HEK293 (cell line): ENCODE results near the gene RSRC2.

ENCODE experiments used
- CTCF ChIA-PET: fragments of 350-600 bp; formaldehyde crosslinking; extraction: SDS; loops from one replicate; lab custom pipeline; 2021; ENCODE audit warnings: antibody characterized with exemption; lab: Yijun Ruan, JAX
- POLR2A ChIA-PET: fragments of 300-600 bp; formaldehyde crosslinking; extraction: SDS; loops from one replicate; lab custom pipeline; 2020; ENCODE audit warnings: antibody characterized with exemption, inconsistent platforms; lab: Yijun Ruan, JAX
- H3K27ac ChIP-seq: fragments of 200-500 bp; sonication (Bioruptor generic); 2 replicates; pipeline ENCODE4 v1.5.1; 2014; ENCODE audit warnings: low read depth, low read length, control low read depth, inconsistent platforms; ENCODE audit errors: extremely low read depth
- H3K36me3 ChIP-seq, 2 experiments: fragments of 200-500 bp in 1 of 2; sonication (Bioruptor generic) in 1 of 2; 1 replicate in 1 of 2; 2 replicates in 1 of 2; pipeline ENCODE4 v1.5.1; 2014 to 2017; ENCODE audit warnings: inconsistent platforms in 2 of 2, low read length in 2 of 2; ENCODE audit not compliant: control insufficient read depth in 2 of 2, insufficient read depth in 1 of 2
- H3K4me1 ChIP-seq: fragments of 200-500 bp; sonication (Bioruptor generic); 2 replicates; pipeline ENCODE4 v1.5.1; 2014; ENCODE audit warnings: mild to moderate bottlenecking, low read length, inconsistent platforms; ENCODE audit not compliant: control insufficient read depth, insufficient read depth
- H3K4me3 ChIP-seq: 2 replicates; pipeline ENCODE4 v1.5.1; 2011; ENCODE audit warnings: low read depth, mild to moderate bottlenecking, control low read depth, low read length, moderate library complexity
- H3K9me3 ChIP-seq: fragments of 200-500 bp; sonication (Bioruptor generic); 2 replicates; pipeline ENCODE4 v1.5.1; 2014; ENCODE audit warnings: low read depth, low read length, inconsistent platforms; ENCODE audit not compliant: control insufficient read depth, insufficient read depth
- HOXA7 ChIP-seq: sonication (generic); formaldehyde crosslinking; IDR thresholded peaks from 2 replicates; pipeline ENCODE4 v1.8.1; 2022; ENCODE audit warnings: missing genetic modification reagents, borderline replicate concordance
- SCRT1 ChIP-seq: fragments of 450-650 bp; formaldehyde crosslinking; IDR thresholded peaks from 2 replicates; pipeline ENCODE4 v1.5.1; 2016; ENCODE audit warnings: missing biosample characterization, missing genetic modification characterization, borderline replicate concordance
- YY1 ChIP-seq: fragments of 450-650 bp; formaldehyde crosslinking; IDR thresholded peaks from 2 replicates; pipeline ENCODE4 v1.5.1; 2018; ENCODE audit warnings: missing biosample characterization, missing genetic modification characterization
- ZEB2 ChIP-seq: fragments of 450-650 bp; formaldehyde crosslinking; IDR thresholded peaks from 2 replicates; pipeline ENCODE4 v1.5.1; 2016; ENCODE audit warnings: missing biosample characterization, missing genetic modification characterization
- ZFP41 ChIP-seq: fragments of 450-650 bp; formaldehyde crosslinking; IDR thresholded peaks from 2 replicates; pipeline ENCODE4 v1.5.1; 2016; ENCODE audit warnings: missing biosample characterization, missing genetic modification characterization, borderline replicate concordance
- ZNF155 ChIP-seq: fragments of 450-650 bp; formaldehyde crosslinking; IDR thresholded peaks from 2 replicates; pipeline ENCODE4 v1.5.1; 2016; ENCODE audit warnings: missing biosample characterization, missing genetic modification characterization
- ZNF16 ChIP-seq: fragments of 450-650 bp; formaldehyde crosslinking; IDR thresholded peaks from 2 replicates; pipeline ENCODE4 v1.5.1; 2016; ENCODE audit warnings: low read depth, missing biosample characterization, missing genetic modification characterization
- ZNF202 ChIP-seq: fragments of 450-650 bp; formaldehyde crosslinking; IDR thresholded peaks from 2 replicates; pipeline ENCODE4 v1.5.1; 2016; ENCODE audit warnings: missing biosample characterization, missing genetic modification characterization, borderline replicate concordance
- ZNF501 ChIP-seq: fragments of 450-650 bp; formaldehyde crosslinking; IDR thresholded peaks from 2 replicates; pipeline ENCODE4 v1.5.1; 2016; ENCODE audit warnings: missing biosample characterization, missing genetic modification characterization
- ZNF654 ChIP-seq: fragments of 450-650 bp; formaldehyde crosslinking; IDR thresholded peaks from 2 replicates; pipeline ENCODE4 v1.5.1; 2016; ENCODE audit warnings: low read depth, missing biosample characterization, missing genetic modification characterization
- ZNF791 ChIP-seq: fragments of 450-650 bp; formaldehyde crosslinking; IDR thresholded peaks from 2 replicates; pipeline ENCODE4 v1.5.1; 2016; ENCODE audit warnings: missing biosample characterization, missing genetic modification characterization
- ZNF830 ChIP-seq: fragments of 450-650 bp; IDR thresholded peaks from 2 replicates; pipeline ENCODE4 v1.5.0; 2018; ENCODE audit warnings: missing biosample characterization, missing genetic modification characterization, low read depth, mild to moderate bottlenecking, moderate library complexity
- TF ChIP-seq, protein P1 (sequence below): fragments of 450-650 bp; formaldehyde crosslinking; IDR thresholded peaks from 2 replicates; pipeline ENCODE4 v1.5.1; 2016; ENCODE audit warnings: missing biosample characterization, missing genetic modification characterization, low read depth
- TF ChIP-seq, protein P2 (sequence below): fragments of 450-650 bp; formaldehyde crosslinking; IDR thresholded peaks from 2 replicates; pipeline ENCODE4 v1.5.1; 2016; ENCODE audit warnings: missing biosample characterization, missing genetic modification characterization
- TF ChIP-seq, protein P3 (sequence below): fragments of 450-650 bp; formaldehyde crosslinking; IDR thresholded peaks from 2 replicates; pipeline ENCODE4 v1.5.1; 2016; ENCODE audit warnings: missing biosample characterization, missing genetic modification characterization
- TF ChIP-seq, protein P4 (sequence below): fragments of 450-650 bp; formaldehyde crosslinking; IDR thresholded peaks from 2 replicates; pipeline ENCODE4 v1.5.1; 2016; ENCODE audit warnings: missing biosample characterization, missing genetic modification characterization
- TF ChIP-seq, protein P5 (sequence below): fragments of 450-650 bp; formaldehyde crosslinking; IDR thresholded peaks from 2 replicates; pipeline ENCODE4 v1.5.1; 2016; ENCODE audit warnings: missing biosample characterization, missing genetic modification characterization

The RSRC2 gene

DNA sequence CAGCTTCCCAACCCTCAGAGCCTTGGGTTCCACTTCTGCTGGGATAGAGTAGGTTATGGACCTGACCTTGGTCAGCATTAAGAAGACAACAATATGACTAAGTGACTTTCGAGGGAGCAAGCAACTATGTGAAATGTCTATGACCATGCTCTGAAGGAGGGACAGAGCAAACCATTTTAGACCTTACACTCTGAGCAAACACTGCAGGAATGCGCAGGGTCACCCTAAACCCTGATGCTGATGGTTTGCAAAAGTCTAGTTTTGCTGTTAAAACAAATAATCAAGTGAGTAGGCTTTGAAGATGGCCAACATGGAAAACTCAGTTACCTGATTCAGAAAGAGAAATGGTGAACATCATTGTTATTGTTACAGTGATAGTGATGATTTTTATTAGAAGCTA, 34.7 kb downstream of the RSRC2 start (continued):
- TF ChIP-seq, protein P1, sequence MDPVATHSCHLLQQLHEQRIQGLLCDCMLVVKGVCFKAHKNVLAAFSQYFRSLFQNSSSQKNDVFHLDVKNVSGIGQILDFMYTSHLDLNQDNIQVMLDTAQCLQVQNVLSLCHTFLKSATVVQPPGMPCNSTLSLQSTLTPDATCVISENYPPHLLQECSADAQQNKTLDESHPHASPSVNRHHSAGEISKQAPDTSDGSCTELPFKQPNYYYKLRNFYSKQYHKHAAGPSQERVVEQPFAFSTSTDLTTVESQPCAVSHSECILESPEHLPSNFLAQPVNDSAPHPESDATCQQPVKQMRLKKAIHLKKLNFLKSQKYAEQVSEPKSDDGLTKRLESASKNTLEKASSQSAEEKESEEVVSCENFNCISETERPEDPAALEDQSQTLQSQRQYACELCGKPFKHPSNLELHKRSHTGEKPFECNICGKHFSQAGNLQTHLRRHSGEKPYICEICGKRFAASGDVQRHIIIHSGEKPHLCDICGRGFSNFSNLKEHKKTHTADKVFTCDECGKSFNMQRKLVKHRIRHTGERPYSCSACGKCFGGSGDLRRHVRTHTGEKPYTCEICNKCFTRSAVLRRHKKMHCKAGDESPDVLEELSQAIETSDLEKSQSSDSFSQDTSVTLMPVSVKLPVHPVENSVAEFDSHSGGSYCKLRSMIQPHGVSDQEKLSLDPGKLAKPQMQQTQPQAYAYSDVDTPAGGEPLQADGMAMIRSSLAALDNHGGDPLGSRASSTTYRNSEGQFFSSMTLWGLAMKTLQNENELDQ (tag by site-specific recombination) = no peak
- TF ChIP-seq ZNF830 (no peak), ZNF202 (no peak), SCRT1 (no peak), ZNF155 (tag by site-specific recombination) (no peak), ZNF654 (no peak)

DNA sequence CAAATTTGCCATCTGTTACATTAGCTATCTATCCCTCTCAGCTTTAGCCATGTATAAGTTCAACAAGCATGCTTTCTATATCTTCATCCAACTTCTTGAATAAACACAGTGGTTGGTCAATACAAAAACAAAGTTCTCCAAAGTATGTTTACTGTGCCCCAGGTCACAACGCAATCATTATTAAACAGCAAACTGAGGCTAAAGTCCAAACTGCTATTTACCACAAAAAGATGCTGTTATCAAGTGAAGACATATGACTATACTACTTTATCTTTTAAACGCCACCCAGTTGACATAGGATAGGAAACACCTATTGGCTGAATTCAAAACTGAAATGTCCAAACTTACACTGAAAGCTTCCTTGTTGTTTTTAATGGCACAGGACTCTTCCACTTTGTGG, 37.7 kb downstream of the RSRC2 start:
- H3K4me3 ChIP-seq = no peak overlapping the region
- H3K4me1 ChIP-seq = no peaks in the 10 kb centered on the region
- no peak overlapping the region for H3K27ac ChIP-seq
- H3K9me3 ChIP-seq = no peaks in the 10 kb centered on the region
- no peak for TF ChIP-seq YY1 (tag by site-specific recombination)
- TF ChIP-seq ZNF501 (tag by site-specific recombination) = no peak
- TF ChIP-seq, protein P2, sequence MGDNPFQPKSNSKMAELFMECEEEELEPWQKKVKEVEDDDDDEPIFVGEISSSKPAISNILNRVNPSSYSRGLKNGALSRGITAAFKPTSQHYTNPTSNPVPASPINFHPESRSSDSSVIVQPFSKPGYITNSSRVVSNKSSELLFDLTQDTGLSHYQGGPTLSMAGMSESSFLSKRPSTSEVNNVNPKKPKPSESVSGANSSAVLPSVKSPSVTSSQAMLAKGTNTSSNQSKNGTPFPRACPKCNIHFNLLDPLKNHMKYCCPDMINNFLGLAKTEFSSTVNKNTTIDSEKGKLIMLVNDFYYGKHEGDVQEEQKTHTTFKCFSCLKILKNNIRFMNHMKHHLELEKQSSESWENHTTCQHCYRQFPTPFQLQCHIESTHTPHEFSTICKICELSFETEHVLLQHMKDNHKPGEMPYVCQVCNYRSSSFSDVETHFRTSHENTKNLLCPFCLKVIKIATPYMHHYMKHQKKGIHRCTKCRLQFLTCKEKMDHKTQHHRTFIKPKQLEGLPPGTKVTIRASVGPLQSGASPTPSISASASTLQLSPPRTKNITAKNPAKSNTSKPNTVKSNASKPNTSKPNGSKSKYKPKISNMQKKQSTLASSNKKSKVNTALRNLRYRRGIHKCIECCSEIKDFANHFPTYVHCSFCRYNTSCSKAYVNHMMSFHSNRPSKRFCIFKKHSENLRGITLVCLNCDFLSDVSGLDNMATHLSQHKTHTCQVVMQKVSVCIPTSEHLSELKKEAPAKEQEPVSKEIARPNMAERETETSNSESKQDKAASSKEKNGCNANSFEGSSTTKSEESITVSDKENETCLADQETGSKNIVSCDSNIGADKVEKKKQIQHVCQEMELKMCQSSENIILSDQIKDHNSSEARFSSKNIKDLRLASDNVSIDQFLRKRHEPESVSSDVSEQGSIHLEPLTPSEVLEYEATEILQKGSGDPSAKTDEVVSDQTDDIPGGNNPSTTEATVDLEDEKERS (tag by site-specific recombination) = no peak
- TF ChIP-seq ZEB2 = no peak
- no peak for TF ChIP-seq ZNF16
- TF ChIP-seq, protein P3, sequence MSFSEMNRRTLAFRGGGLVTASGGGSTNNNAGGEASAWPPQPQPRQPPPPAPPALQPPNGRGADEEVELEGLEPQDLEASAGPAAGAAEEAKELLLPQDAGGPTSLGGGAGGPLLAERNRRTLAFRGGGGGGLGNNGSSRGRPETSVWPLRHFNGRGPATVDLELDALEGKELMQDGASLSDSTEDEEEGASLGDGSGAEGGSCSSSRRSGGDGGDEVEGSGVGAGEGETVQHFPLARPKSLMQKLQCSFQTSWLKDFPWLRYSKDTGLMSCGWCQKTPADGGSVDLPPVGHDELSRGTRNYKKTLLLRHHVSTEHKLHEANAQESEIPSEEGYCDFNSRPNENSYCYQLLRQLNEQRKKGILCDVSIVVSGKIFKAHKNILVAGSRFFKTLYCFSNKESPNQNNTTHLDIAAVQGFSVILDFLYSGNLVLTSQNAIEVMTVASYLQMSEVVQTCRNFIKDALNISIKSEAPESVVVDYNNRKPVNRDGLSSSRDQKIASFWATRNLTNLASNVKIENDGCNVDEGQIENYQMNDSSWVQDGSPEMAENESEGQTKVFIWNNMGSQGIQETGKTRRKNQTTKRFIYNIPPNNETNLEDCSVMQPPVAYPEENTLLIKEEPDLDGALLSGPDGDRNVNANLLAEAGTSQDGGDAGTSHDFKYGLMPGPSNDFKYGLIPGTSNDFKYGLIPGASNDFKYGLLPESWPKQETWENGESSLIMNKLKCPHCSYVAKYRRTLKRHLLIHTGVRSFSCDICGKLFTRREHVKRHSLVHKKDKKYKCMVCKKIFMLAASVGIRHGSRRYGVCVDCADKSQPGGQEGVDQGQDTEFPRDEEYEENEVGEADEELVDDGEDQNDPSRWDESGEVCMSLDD (tag by site-specific recombination) = no peak
- TF ChIP-seq, protein P4, sequence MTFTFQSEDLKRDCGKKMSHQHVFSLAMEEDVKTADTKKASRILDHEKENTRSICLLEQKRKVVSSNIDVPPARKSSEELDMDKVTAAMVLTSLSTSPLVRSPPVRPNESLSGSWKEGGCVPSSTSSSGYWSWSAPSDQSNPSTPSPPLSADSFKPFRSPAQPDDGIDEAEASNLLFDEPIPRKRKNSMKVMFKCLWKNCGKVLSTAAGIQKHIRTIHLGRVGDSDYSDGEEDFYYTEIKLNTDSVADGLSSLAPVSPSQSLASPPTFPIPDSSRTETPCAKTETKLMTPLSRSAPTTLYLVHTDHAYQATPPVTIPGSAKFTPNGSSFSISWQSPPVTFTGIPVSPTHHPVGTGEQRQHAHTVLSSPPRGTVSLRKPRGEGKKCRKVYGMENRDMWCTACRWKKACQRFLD (tag by site-specific recombination) = no peak
- no peak for TF ChIP-seq HOXA7 (CRISPR knock-in tag)
- TF ChIP-seq ZFP41 (tag by site-specific recombination) = no peak
- TF ChIP-seq ZNF791 (tag by site-specific recombination) = no peak
- TF ChIP-seq, protein P5, sequence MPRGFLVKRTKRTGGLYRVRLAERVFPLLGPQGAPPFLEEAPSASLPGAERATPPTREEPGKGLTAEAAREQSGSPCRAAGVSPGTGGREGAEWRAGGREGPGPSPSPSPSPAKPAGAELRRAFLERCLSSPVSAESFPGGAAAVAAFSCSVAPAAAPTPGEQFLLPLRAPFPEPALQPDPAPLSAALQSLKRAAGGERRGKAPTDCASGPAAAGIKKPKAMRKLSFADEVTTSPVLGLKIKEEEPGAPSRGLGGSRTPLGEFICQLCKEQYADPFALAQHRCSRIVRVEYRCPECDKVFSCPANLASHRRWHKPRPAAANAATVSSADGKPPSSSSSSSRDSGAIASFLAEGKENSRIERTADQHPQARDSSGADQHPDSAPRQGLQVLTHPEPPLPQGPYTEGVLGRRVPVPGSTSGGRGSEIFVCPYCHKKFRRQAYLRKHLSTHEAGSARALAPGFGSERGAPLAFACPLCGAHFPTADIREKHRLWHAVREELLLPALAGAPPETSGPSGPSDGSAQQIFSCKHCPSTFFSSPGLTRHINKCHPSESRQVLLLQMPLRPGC = no peak
- ChIA-PET CTCF (interaction anchor here (0.6 to 3.4 kb wide), 4 partner anchors 17 to 694 kb away, joined by 3 to 9 read pairs (median 4); no protein-coding TSS in a partner anchor), POLR2A (interaction anchor here (1.2 to 1.3 kb wide), 2 partner anchors 12 kb away, joined by 5 to 6 read pairs; partner anchors contain the start of gene ZCCHC8)
- peaks cover 76 to 82% of the 10 kb centered on the region in 2 experiments for H3K36me3 ChIP-seq
